ENCODE measurements around the gene AGFG1. TPM values are rescaled to one million over a fixed set of nuclear protein-coding genes. Genes with fewer than 3 reads are reported as not detected.

AGFG1 gene
- total and polyA plus RNA-seq, 2 donors (not counting 1 experiment from before 2014, with no cell fraction given) = 28.7 to 83.3 TPM

GRCh38 chr2:227570615-227571014 is 98.7 kb downstream of the AGFG1 start:
- Histone ChIP-seq H3K4me1 (ENCODE audit: control insufficient read depth in 2 of 2, insufficient read depth in 2 of 2, low read length in 2 of 2) (no peaks in the 10 kb centered on the region), H2AFZ (ENCODE audit: insufficient read depth, low read depth, low read length, poor library complexity, severe bottlenecking) (no peak overlapping the region), H3K4me3 (ENCODE audit: control extremely low read depth in 1 of 5, extremely low read depth in 1 of 5, insufficient read depth in 1 of 5, low read depth in 2 of 5, low read length in 4 of 5) (no peak overlapping the region), H3K9me3 (ENCODE audit: control extremely low read depth in 1 of 3, control insufficient read depth in 2 of 3, insufficient read depth in 1 of 3, low read length in 2 of 3) (no peaks in the 10 kb centered on the region), H3K27ac (ENCODE audit: low read length in 2 of 2) (no peak overlapping the region), H3K27me3 (replicated peaks in 1 of 4; ENCODE audit: control extremely low read depth in 1 of 4, control insufficient read depth in 3 of 4, insufficient read depth in 4 of 4, low read length in 3 of 4) (no peaks in the 10 kb centered on the region), H3K4me2 (replicated peaks; ENCODE audit: low read depth, low read length, poor library complexity, severe bottlenecking) (no peak overlapping the region), H3K9ac (ENCODE audit: low read length) (no peak overlapping the region), H3K79me2 (ENCODE audit: control insufficient read depth, insufficient read depth, low read length) (no peaks in the 10 kb centered on the region), H3K36me3 (replicated peaks in 1 of 2; ENCODE audit: control extremely low read depth in 1 of 2, control insufficient read depth in 1 of 2, extremely low read depth in 1 of 2, insufficient read depth in 2 of 2, low read length in 1 of 2) (no peaks in the 10 kb centered on the region), H4K20me1 (ENCODE audit: control insufficient read depth, insufficient read depth, low read length, poor library complexity, severe bottlenecking) (no peaks in the 10 kb centered on the region)
- intact Hi-C loops (cut with micrococcal nuclease) = no loop called here
- Mint-ChIP-seq H3K9me3 (ENCODE audit: insufficient read depth) (no peaks in the 10 kb centered on the region), H3K27ac (no peak overlapping the region), H3K4me1 (no peaks in the 10 kb centered on the region), H3K4me3 (no peak overlapping the region), H3K27me3 (no peaks in the 10 kb centered on the region)
- DNase-seq (no peak), ATAC-seq (ENCODE audit: low read depth) (no peak)
- ChIA-PET CTCF (no interaction called here), POLR2A (no interaction called here)
- no peak for TF ChIP-seq CTCF (IDR thresholded peaks at IDR 0.05)
- TF ChIP-seq EZH2 (IDR thresholded peaks at IDR 0.05; ENCODE audit: borderline replicate concordance, insufficient read depth, low read depth, low read length, poor library complexity, severe bottlenecking) = no peak
- no CpG with 5 or more reads among the region's 1 CpG for WGBS (ENCODE audit: insufficient coverage)

GRCh38 chr2:227576110-227576509 is 104.2 kb downstream of the AGFG1 start:
- Mint-ChIP-seq H3K4me1 (no peaks in the 10 kb centered on the region), H3K27me3 (peaks cover 22% of the 10 kb centered on the region), H3K4me3 (no peak overlapping the region), H3K9me3 (ENCODE audit: insufficient read depth) (no peaks in the 10 kb centered on the region), H3K27ac (no peak overlapping the region)
- Histone ChIP-seq H3K27me3 (replicated peaks in 1 of 4; ENCODE audit: control extremely low read depth in 1 of 4, control insufficient read depth in 3 of 4, insufficient read depth in 4 of 4, low read length in 3 of 4) (peaks cover 0 to 3% (median 0%) of the 10 kb centered on the region in 4 experiments), H3K4me3 (ENCODE audit: control extremely low read depth in 1 of 5, extremely low read depth in 1 of 5, insufficient read depth in 1 of 5, low read depth in 2 of 5, low read length in 4 of 5) (no peak overlapping the region), H3K36me3 (replicated peaks in 1 of 2; ENCODE audit: control extremely low read depth in 1 of 2, control insufficient read depth in 1 of 2, extremely low read depth in 1 of 2, insufficient read depth in 2 of 2, low read length in 1 of 2) (no peaks in the 10 kb centered on the region), H2AFZ (ENCODE audit: insufficient read depth, low read depth, low read length, poor library complexity, severe bottlenecking) (no peak overlapping the region), H3K27ac (ENCODE audit: low read length in 2 of 2) (no peak overlapping the region), H4K20me1 (ENCODE audit: control insufficient read depth, insufficient read depth, low read length, poor library complexity, severe bottlenecking) (no peaks in the 10 kb centered on the region), H3K4me1 (ENCODE audit: control insufficient read depth in 2 of 2, insufficient read depth in 2 of 2, low read length in 2 of 2) (no peaks in the 10 kb centered on the region), H3K79me2 (ENCODE audit: control insufficient read depth, insufficient read depth, low read length) (no peaks in the 10 kb centered on the region), H3K9me3 (ENCODE audit: control extremely low read depth in 1 of 3, control insufficient read depth in 2 of 3, insufficient read depth in 1 of 3, low read length in 2 of 3) (no peaks in the 10 kb centered on the region), H3K4me2 (replicated peaks; ENCODE audit: low read depth, low read length, poor library complexity, severe bottlenecking) (no peak overlapping the region), H3K9ac (ENCODE audit: low read length) (no peak overlapping the region)
- intact Hi-C loops (cut with micrococcal nuclease) = no loop called here
- ChIA-PET CTCF (no interaction called here), POLR2A (no interaction called here)
- ATAC-seq (ENCODE audit: low read depth) (no peak), DNase-seq (no peak)
- TF ChIP-seq EZH2 (IDR thresholded peaks at IDR 0.05; ENCODE audit: borderline replicate concordance, insufficient read depth, low read depth, low read length, poor library complexity, severe bottlenecking) (no peak), CTCF (IDR thresholded peaks at IDR 0.05) (no peak)

Measured in B cell (primary cell).